NCI-H1417 (cell line): ENCODE results near the gene MCF2L2.
"Not testable (repeated sequence)": the region's sequence is repeated elsewhere in the genome, so short reads cannot be mapped to it uniquely, and the experiment has no call there.

Experiments
- DNase-seq, 3 experiments: peaks; one replicate each; lab custom pipeline; 2025; lab: John Stamatoyannopoulos, UW

The MCF2L2 gene

GRCh38 chr3:183443395-183444385 lies 15.3 kb upstream of the MCF2L2 start:
- no peak for DNase-seq

GRCh38 chr3:183442994-183443393 lies 14.6 kb upstream of the MCF2L2 start:
- no peak for DNase-seq

- not testable (repeated sequence) for DNase-seq
Measured at GRCh38 chr3:183440521-183440920, 12.1 kb upstream of the MCF2L2 start.

GRCh38 chr3:183439515-183439914 lies 11.1 kb upstream of the MCF2L2 start:
- no peak for DNase-seq

GRCh38 chr3:183438735-183439134 lies 10.3 kb upstream of the MCF2L2 start:
- peak in 2 of 3 experiments; percentile 7 to 44 for DNase-seq

- peak in 1 of 3 experiments; percentile 74 for DNase-seq
Measured at GRCh38 chr3:183437666-183438564, 9.5 kb upstream of the MCF2L2 start.

GRCh38 chr3:183437061-183437460 lies 8.6 kb upstream of the MCF2L2 start:
- no peak for DNase-seq

GRCh38 chr3:183435661-183436060 lies 7.2 kb upstream of the MCF2L2 start:
- no peak for DNase-seq

- no peak for DNase-seq
Measured at GRCh38 chr3:183434992-183435391, 6.6 kb upstream of the MCF2L2 start.

- no peak for DNase-seq
Measured at GRCh38 chr3:183434503-183434902, 6.1 kb upstream of the MCF2L2 start.

- DNase-seq, result peak in 2 of 3 experiments; percentile 32 to 74
Measured at GRCh38 chr3:183430325-183430957, 2.0 kb upstream of the MCF2L2 start.

- DNase-seq, result peak; percentile 76 to 93 (median 90)
Measured at GRCh38 chr3:183427876-183428446, 458 bp downstream of the MCF2L2 start.

- DNase-seq, result peak in 2 of 3 experiments; percentile 78
Measured at GRCh38 chr3:183427196-183427875, 1.1 kb downstream of the MCF2L2 start.

- DNase-seq, result not testable (repeated sequence)
Measured at GRCh38 chr3:183418807-183419206, 9.6 kb downstream of the MCF2L2 start.

GRCh38 chr3:183411216-183411922 lies 17.1 kb downstream of the MCF2L2 start:
- DNase-seq, result no peak

GRCh38 chr3:183410759-183411158 lies 17.7 kb downstream of the MCF2L2 start:
- no peak for DNase-seq

- DNase-seq, result no peak
Measured at GRCh38 chr3:183410280-183410679, 18.1 kb downstream of the MCF2L2 start.

- DNase-seq, result no peak
Measured at GRCh38 chr3:183409219-183409618, 19.2 kb downstream of the MCF2L2 start.

- DNase-seq, result no peak
Measured at GRCh38 chr3:183401678-183402077, 26.7 kb downstream of the MCF2L2 start.

GRCh38 chr3:183400352-183400751 lies 28.1 kb downstream of the MCF2L2 start:
- peak in 1 of 3 experiments; percentile 28 for DNase-seq
